Neural cell (in vitro differentiated cells): ENCODE measurements around the gene AK8. TPM values are rescaled to one million over a fixed set of nuclear protein-coding genes. Genes with fewer than 3 reads are reported as not detected.
"Not testable (repeated sequence)": the region's sequence is repeated elsewhere in the genome, so short reads cannot be mapped to it uniquely, and the experiment has no call there.

Experiments
- H2AFZ ChIP-seq: fragments of 200-600, 300-800 bp; sonication (generic), shearing (Covaris generic); 2 replicates; pipeline ENCODE4 v1.6.0; 2014; ENCODE audit warnings: low read depth, mild to moderate bottlenecking, antibody characterized with exemption, low read length, moderate library complexity
- H3F3A ChIP-seq: fragments of 200-600 bp; shearing (Covaris generic); 2 replicates; pipeline ENCODE4 v1.6.1; 2016; ENCODE audit warnings: mild to moderate bottlenecking, moderate library complexity, mixed read lengths, antibody characterized with exemption, low read length; ENCODE audit not compliant: insufficient read depth, poor library complexity, severe bottlenecking
- H3K27ac ChIP-seq: fragments of 200-600, 300-800 bp; sonication (generic), shearing (Covaris generic); 2 replicates; pipeline ENCODE4 v1.5.1; 2014; ENCODE audit warnings: mild to moderate bottlenecking, low read length, moderate library complexity
- H3K27me3 ChIP-seq: fragments of 300-800, 200-600 bp; sonication (generic), shearing (Covaris generic); 2 replicates; pipeline ENCODE4 v1.6.0; 2014; ENCODE audit warnings: mild to moderate bottlenecking, low read depth, low read length, moderate library complexity; ENCODE audit not compliant: insufficient read depth
- H3K36me3 ChIP-seq: fragments of 300-800, 200-600 bp; sonication (generic), shearing (Covaris generic); 2 replicates; pipeline ENCODE4 v1.5.1; 2014; ENCODE audit warnings: mild to moderate bottlenecking, antibody characterized with exemption, low read length, moderate library complexity; ENCODE audit not compliant: insufficient read depth
- H3K4me2 ChIP-seq: fragments of 300-800, 200-600 bp; sonication (generic), shearing (Covaris generic); 2 replicates; pipeline ENCODE4 v1.6.0; 2014; ENCODE audit warnings: mild to moderate bottlenecking, low read length
- H3K4me3 ChIP-seq: fragments of 300-800, 200-600 bp; sonication (generic), shearing (Covaris generic); 2 replicates; pipeline ENCODE4 v1.5.1; 2014; ENCODE audit warnings: mild to moderate bottlenecking, low read length, moderate library complexity
- H3K79me2 ChIP-seq: fragments of 200-600 bp; shearing (Covaris generic); replicated peaks from 2 replicates; pipeline ENCODE4 v1.6.0; 2014; ENCODE audit warnings: mild to moderate bottlenecking, low read length, moderate library complexity; ENCODE audit not compliant: insufficient read depth
- H3K9ac ChIP-seq: fragments of 300-800, 200-600 bp; sonication (generic), shearing (Covaris generic); 2 replicates; pipeline ENCODE4 v1.6.1; 2016; ENCODE audit warnings: mild to moderate bottlenecking, low read length, mixed read lengths
- H3K9me2 ChIP-seq: fragments of 200-600 bp; shearing (Covaris generic); 2 replicates; pipeline ENCODE4 v1.6.1; 2016; ENCODE audit warnings: mild to moderate bottlenecking, low read length, mixed read lengths; ENCODE audit not compliant: insufficient read depth
- H3K9me3 ChIP-seq: fragments of 200-600, 300-800 bp; sonication (generic), shearing (Covaris generic); 2 replicates; pipeline ENCODE4 v1.6.1; 2016; ENCODE audit warnings: mild to moderate bottlenecking, mixed run types, low read length, moderate library complexity, mixed read lengths
- H4K20me1 ChIP-seq: fragments of 200-600 bp; shearing (Covaris generic); 2 replicates; pipeline ENCODE4 v1.6.1; 2016; ENCODE audit warnings: mild to moderate bottlenecking, mixed run types; ENCODE audit not compliant: insufficient read depth
- EP300 ChIP-seq: fragments of 450-650 bp; conservative IDR thresholded peaks from 2 replicates; pipeline ENCODE4 v1.6.1; 2014; ENCODE audit warnings: antibody characterized with exemption, mild to moderate bottlenecking, moderate library complexity; ENCODE audit not compliant: poor library complexity, severe bottlenecking
- EZH2 ChIP-seq: fragments of 200-600, 300-800 bp; shearing (Covaris generic), sonication (generic); IDR thresholded peaks from 2 replicates; pipeline ENCODE4 v1.6.1; 2014; ENCODE audit warnings: antibody characterized with exemption, low read length, borderline replicate concordance, mild to moderate bottlenecking; ENCODE audit not compliant: insufficient read depth, poor library complexity, severe bottlenecking
- MXI1 ChIP-seq: fragments of 450-650 bp; conservative IDR thresholded peaks from 2 replicates; pipeline ENCODE4 v1.6.1; 2014; ENCODE audit warnings: antibody characterized with exemption, mild to moderate bottlenecking; ENCODE audit not compliant: poor library complexity, severe bottlenecking
- POLR2AphosphoS5 ChIP-seq: IDR thresholded peaks from 2 replicates; pipeline ENCODE4 v1.6.1; 2012
- REST ChIP-seq: IDR thresholded peaks from 2 replicates; pipeline ENCODE4 v1.6.1; 2012; ENCODE audit warnings: borderline replicate concordance
- SMC3 ChIP-seq: fragments of 450-650 bp; conservative IDR thresholded peaks from 2 replicates; pipeline ENCODE4 v1.6.1; 2014; ENCODE audit warnings: antibody characterized with exemption, mild to moderate bottlenecking, moderate library complexity; ENCODE audit not compliant: poor library complexity
- TAF1 ChIP-seq: IDR thresholded peaks from 2 replicates; pipeline ENCODE4 v1.6.1; 2012; ENCODE audit warnings: low read depth
- polyA plus RNA-seq: library from polyadenylated mRNA; depleted of rRNA; stranded (reverse); fragments of >200 nt; gene quantifications from 2 replicates; pipeline ENCODE4 v1.2.3, GENCODE V29; 2014
- TF ChIP-seq, protein P1 (sequence below): fragments of 450-650 bp; IDR thresholded peaks from 2 replicates; pipeline ENCODE4 v1.5.1; 2014; ENCODE audit warnings: antibody characterized with exemption, mild to moderate bottlenecking, moderate library complexity; ENCODE audit not compliant: poor library complexity, severe bottlenecking

Gene AK8
- polyA plus RNA-seq, 1 donor from 2014 or later = 0.71 TPM

DNA sequence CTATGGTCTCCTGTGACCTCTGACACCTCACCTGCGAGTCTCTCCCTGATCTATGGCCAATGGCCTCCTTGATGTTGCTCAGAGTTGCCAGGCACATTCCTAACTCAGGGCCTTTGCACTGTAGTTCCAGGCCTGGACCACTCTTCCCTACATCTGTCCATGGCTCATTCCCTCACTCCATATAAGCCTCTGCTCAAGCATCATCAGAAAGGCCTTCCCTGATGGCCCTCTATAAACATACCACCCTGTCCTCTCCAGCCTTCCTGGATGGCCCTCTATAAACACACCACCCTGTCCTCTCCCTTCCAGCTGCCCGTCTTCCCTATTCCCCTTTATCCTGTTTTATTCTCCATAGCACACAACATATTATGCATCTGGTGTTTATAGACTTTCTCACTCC, 105.0 kb downstream of the AK8 start:
- Histone ChIP-seq H3K9ac (no peak overlapping the region), H3K9me2 (no peaks in the 10 kb centered on the region), H3K27me3 (peaks cover 4% of the 10 kb centered on the region), H3K27ac (no peak overlapping the region), H3K4me2 (no peak overlapping the region), H3K36me3 (no peaks in the 10 kb centered on the region), H3K79me2 (no peaks in the 10 kb centered on the region), H2AFZ (no peak overlapping the region), H3K9me3 (no peaks in the 10 kb centered on the region), H3K4me3 (no peak overlapping the region), H3F3A (no peaks in the 10 kb centered on the region), H4K20me1 (no peaks in the 10 kb centered on the region)
- TF ChIP-seq TAF1 (no peak), MXI1 (no peak), POLR2AphosphoS5 (no peak), SMC3 (no peak)

DNA sequence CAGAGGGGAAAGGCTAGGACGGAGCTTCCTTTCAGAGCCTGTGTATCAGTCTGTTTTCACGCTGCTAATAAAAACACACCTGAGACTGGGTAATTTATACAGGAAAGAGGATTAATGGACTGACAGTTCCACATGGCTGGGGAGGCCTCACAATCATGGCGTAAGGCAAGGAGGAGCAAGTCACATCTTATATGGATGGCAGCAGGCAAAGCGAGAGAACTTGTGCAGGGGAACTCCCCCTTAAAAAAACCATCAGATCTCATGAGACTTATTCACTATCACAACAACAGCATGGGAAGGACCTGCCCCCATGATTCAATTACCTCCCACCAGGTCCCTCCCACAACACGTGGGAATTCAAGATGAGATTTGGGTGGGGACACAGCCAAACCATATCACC, 106.3 kb downstream of the AK8 start:
- H2AFZ ChIP-seq, H3K27me3 ChIP-seq, H3K4me3 ChIP-seq, H4K20me1 ChIP-seq, H3F3A ChIP-seq, H3K4me2 ChIP-seq, H3K9ac ChIP-seq, H3K27ac ChIP-seq, H3K36me3 ChIP-seq, H3K9me3 ChIP-seq, H3K79me2 ChIP-seq, H3K9me2 ChIP-seq: not testable (repeated sequence)

DNA sequence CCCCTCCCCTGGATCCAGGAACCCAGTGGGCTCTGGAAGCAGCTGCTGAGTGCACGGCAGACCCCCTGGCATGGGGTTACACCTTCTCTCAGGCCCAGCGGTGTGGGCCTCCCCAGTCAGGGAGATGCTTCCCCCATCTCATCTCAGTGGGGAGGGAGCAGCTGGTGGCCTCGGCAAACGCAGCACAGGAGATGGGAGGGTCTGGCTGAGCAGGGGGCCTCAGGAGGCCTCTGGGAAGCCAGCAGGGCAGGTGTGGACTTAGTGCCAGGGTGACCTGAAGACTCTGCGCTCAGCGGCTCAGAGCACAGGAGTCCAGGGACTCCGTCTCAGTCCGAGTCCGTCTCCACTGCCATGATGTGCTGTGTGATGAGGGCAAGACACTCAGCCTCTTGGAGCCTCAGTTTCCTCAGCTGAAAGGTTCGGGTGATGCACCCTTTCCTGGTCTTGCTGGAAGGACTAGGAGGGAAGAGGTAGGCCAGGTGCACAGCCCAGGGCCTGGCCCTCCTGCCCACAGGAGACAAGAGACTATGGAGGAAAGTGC, 107.2 kb downstream of the AK8 start:
- TF ChIP-seq, protein P1, sequence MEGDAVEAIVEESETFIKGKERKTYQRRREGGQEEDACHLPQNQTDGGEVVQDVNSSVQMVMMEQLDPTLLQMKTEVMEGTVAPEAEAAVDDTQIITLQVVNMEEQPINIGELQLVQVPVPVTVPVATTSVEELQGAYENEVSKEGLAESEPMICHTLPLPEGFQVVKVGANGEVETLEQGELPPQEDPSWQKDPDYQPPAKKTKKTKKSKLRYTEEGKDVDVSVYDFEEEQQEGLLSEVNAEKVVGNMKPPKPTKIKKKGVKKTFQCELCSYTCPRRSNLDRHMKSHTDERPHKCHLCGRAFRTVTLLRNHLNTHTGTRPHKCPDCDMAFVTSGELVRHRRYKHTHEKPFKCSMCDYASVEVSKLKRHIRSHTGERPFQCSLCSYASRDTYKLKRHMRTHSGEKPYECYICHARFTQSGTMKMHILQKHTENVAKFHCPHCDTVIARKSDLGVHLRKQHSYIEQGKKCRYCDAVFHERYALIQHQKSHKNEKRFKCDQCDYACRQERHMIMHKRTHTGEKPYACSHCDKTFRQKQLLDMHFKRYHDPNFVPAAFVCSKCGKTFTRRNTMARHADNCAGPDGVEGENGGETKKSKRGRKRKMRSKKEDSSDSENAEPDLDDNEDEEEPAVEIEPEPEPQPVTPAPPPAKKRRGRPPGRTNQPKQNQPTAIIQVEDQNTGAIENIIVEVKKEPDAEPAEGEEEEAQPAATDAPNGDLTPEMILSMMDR = no peak
- no peak for TF ChIP-seq TAF1
- TF ChIP-seq EP300 = no peak
- TF ChIP-seq EZH2 = no peak
- TF ChIP-seq SMC3 = no peak
- no peak for TF ChIP-seq REST
- TF ChIP-seq POLR2AphosphoS5 = no peak
- peaks cover 4% of the 10 kb centered on the region for H3K27me3 ChIP-seq
- H3F3A ChIP-seq = no peaks in the 10 kb centered on the region
- no peak overlapping the region for H3K9ac ChIP-seq
- H3K79me2 ChIP-seq = no peaks in the 10 kb centered on the region
- no peaks in the 10 kb centered on the region for H3K9me3 ChIP-seq
- no peak overlapping the region for H3K4me3 ChIP-seq
- no peak overlapping the region for H3K4me2 ChIP-seq
- no peaks in the 10 kb centered on the region for H3K36me3 ChIP-seq
- no peaks in the 10 kb centered on the region for H3K9me2 ChIP-seq
- no peak overlapping the region for H2AFZ ChIP-seq
- H3K27ac ChIP-seq = no peak overlapping the region
- H4K20me1 ChIP-seq = no peaks in the 10 kb centered on the region
